Brain pericyte (primary cell): Measurements from ENCODE around the gene WDR1.

ENCODE experiments used
- DNase-seq: peaks from one replicate; pipeline ENCODE4 v3.0.0-alpha.2; 2012; ENCODE audit warnings: low read depth, low spot score

WDR1 gene

GRCh38 chr4:10084651-10085358 lies 31.8 kb downstream of the WDR1 start:
- no peak for DNase-seq

GRCh38 chr4:10083861-10084641 lies 32.5 kb downstream of the WDR1 start:
- no peak for DNase-seq

- no peak for DNase-seq
These were observed 33.2 kb downstream of the WDR1 start for GRCh38 chr4:10083331-10083771.

- DNase-seq = no peak
These were observed 33.9 kb downstream of the WDR1 start for GRCh38 chr4:10082459-10083272.

GRCh38 chr4:10082047-10082446 lies 34.6 kb downstream of the WDR1 start:
- DNase-seq = no peak

- DNase-seq = no peak
These were observed 35.4 kb downstream of the WDR1 start for GRCh38 chr4:10081218-10081606.

- no peak for DNase-seq
These were observed 35.9 kb downstream of the WDR1 start for GRCh38 chr4:10080589-10081217.

- DNase-seq = no peak
These were observed 36.5 kb downstream of the WDR1 start for GRCh38 chr4:10079912-10080588.

- DNase-seq = no peak
These were observed 37.3 kb downstream of the WDR1 start for GRCh38 chr4:10079256-10079655.

- DNase-seq = no peak
These were observed 37.9 kb downstream of the WDR1 start for GRCh38 chr4:10078481-10079233.

- no peak for DNase-seq
These were observed 38.9 kb downstream of the WDR1 start for GRCh38 chr4:10077483-10078335.

GRCh38 chr4:10077076-10077475 lies 39.5 kb downstream of the WDR1 start:
- DNase-seq = no peak

GRCh38 chr4:10075953-10076391 lies 40.6 kb downstream of the WDR1 start:
- DNase-seq = no peak

GRCh38 chr4:10075158-10075863 lies 41.3 kb downstream of the WDR1 start:
- DNase-seq = no peak

GRCh38 chr4:10074767-10075105 lies 41.9 kb downstream of the WDR1 start:
- no peak for DNase-seq

GRCh38 chr4:10074076-10074766 lies 42.4 kb downstream of the WDR1 start:
- no peak for DNase-seq

GRCh38 chr4:10072420-10073017 lies 44.1 kb downstream of the WDR1 start:
- DNase-seq = no peak

- DNase-seq = no peak
These were observed 47.4 kb downstream of the WDR1 start for GRCh38 chr4:10069075-10069642.
